Neural progenitor cell (in vitro differentiated cells): Measurements from ENCODE around the gene WNT6.
A peak's percentile ranks its signal among the peaks of the same experiment; 100 is the strongest.

Source experiments
- CTCF ChIP-seq: fragments of 200-600 bp; sonication (generic); IDR thresholded peaks from 2 replicates; pipeline ENCODE4 v1.5.1; 2017; ENCODE audit warnings: antibody characterized with exemption, mild to moderate bottlenecking
- EZH2 ChIP-seq: fragments of 200-600 bp; sonication (generic); IDR thresholded peaks from 2 replicates; pipeline ENCODE4 v1.6.1; 2017; ENCODE audit warnings: antibody characterized with exemption, mild to moderate bottlenecking, moderate library complexity
- EZH2phosphoT487 ChIP-seq: fragments of 200-600 bp; sonication (generic); IDR thresholded peaks from 2 replicates; pipeline ENCODE4 v1.6.1; 2017; ENCODE audit warnings: antibody characterized with exemption

DNA sequence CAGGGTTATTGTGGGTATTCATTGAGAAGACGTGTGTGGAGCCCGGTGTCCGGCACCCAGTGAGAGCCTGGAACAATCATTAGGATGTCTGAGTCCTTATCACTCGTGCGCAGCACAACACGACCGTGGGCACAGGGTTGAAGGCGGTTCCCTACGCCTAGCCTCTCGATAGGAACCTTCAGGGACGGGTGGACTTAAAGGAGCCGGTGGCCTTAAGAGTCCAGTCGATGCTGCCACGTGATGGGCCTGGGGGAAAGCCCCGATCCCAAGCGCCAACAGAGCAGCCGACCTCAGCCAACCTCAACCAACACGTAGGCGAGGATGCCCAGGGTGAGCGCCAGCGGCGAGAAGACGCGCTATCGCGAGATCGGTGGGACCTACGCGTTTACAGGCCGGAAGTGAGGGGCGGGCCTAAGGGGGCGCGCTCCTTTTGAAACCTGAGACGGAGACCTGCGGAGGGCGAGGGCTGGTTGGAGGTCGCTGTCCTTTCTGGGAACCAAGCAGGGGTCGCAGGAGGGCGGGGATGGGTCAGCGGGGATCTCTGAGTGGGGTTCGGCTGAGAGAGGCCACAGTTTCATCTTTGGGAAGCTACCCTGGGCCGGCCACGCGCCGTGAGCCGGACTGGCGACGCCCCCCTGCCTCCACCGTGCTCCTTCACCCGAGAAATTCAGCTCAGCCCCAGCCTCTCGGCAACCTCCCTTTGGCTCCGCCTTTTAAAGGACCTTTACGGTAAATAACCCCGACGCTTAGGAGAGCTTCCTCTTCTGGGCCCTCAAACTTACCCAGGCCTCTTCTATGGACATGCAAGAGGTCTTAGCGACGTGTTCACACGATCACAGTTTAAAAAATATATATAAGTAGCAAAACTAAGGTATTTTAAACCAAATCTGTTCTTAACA, 49.4 kb downstream of the WNT6 start:
- no peak for TF ChIP-seq CTCF
- TF ChIP-seq EZH2, result peak; percentile 45
- TF ChIP-seq EZH2phosphoT487, result peak; percentile 22
